ENCODE results near the gene PHC3.

DNA sequence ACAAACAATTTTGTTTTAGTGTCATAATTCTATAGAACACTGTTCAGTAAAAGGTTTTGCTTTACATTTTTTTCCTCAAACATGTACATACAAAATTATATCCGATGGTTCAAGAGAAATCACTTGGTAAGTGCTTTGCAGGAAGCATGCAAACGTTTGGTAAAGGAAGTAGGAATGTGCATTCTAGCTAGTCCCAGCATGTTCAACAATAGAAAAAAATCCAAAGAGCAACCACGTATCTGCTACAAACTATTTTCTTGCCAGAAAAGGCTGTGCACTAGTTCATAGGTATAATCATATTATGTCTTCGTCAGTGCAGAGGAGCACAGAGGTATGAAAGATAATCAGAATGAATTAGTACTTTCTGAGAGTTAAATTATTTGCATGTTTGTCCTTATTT lies 85.8 kb downstream of the PHC3 start:
- TF ChIP-seq, protein P1, sequence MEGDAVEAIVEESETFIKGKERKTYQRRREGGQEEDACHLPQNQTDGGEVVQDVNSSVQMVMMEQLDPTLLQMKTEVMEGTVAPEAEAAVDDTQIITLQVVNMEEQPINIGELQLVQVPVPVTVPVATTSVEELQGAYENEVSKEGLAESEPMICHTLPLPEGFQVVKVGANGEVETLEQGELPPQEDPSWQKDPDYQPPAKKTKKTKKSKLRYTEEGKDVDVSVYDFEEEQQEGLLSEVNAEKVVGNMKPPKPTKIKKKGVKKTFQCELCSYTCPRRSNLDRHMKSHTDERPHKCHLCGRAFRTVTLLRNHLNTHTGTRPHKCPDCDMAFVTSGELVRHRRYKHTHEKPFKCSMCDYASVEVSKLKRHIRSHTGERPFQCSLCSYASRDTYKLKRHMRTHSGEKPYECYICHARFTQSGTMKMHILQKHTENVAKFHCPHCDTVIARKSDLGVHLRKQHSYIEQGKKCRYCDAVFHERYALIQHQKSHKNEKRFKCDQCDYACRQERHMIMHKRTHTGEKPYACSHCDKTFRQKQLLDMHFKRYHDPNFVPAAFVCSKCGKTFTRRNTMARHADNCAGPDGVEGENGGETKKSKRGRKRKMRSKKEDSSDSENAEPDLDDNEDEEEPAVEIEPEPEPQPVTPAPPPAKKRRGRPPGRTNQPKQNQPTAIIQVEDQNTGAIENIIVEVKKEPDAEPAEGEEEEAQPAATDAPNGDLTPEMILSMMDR (IDR thresholded peaks at IDR 0.05): no peak
- TF ChIP-seq ZFX (IDR thresholded peaks at IDR 0.05; ENCODE audit: borderline replicate concordance): no peak
